ENCODE results near the gene MAST2.
"Not testable (repeated sequence)": the region's sequence is repeated elsewhere in the genome, so short reads cannot be mapped to it uniquely, and the experiment has no call there.

The MAST2 gene

DNA sequence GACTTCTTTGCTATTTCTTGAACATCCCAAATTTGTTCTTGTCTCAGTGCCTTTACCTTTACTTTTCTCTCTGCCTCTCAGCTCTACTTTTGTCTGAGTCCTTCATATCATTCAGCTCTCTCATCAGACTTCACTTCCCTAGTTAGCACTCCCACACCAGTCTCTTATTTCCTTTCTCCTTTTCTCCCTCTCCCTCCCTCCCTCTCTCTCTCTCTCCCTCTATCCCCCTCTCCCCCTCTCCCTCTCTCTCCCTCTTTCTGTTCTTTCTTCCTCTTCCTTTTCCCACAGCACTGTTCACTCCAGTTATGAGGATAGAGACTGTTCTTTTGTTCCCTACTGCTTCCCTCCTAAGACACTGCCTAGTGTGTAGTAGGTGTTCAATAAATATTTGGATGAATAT is 154.9 kb downstream of the MAST2 start:
- Histone ChIP-seq H3K27ac (no peak overlapping the region), H3K4me1 (ENCODE audit: control insufficient read depth in 1 of 2, insufficient read depth in 1 of 2, low read depth in 1 of 2, low read length in 1 of 2) (no peaks in the 10 kb centered on the region), H3K4me3 (ENCODE audit: low read depth in 1 of 2, low read length in 1 of 2) (no peak overlapping the region), H3K27me3 (no peaks in the 10 kb centered on the region), H3K9me3 (no peaks in the 10 kb centered on the region), H3K36me3 (peaks cover 10% of the 10 kb centered on the region)
- no peak for TF ChIP-seq CTCF (IDR thresholded peaks at IDR 0.05)

DNA sequence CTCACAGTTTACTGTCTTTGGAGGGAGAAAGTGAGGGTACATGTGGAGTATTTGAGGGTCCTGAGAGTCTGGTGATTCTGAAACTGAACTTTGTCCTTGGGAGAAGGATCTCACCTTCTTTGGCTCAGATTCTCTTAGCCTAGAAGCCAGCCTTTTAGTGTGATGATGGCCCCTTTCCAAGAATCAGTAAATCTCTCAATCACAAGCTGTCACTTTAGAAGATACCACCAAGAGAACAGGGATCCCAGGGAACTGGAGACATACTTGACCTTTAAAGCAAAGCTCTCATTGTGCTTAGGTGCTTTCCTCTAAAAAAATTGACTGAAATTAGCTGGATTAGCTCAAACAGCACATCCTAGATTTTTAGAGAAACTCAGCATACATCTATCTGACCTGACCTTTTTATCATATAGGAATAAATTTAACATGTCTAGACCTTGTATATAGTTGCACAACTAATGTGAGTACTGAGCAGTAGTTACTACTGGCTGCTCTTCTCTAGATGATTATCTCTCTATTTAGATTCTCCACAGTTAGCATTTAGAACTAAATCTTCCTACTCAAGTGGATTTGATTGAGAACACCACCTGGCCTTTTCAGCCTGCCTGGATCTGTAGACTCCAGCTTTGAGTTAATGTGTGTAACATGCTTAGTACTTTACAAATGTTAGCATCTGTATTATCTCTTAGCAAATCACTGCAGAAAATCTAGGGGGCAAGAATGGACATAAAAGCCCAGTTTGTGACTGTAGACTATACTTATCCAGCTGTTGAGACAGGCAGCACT is 157.7 kb downstream of the MAST2 start:
- no peak for TF ChIP-seq CTCF (IDR thresholded peaks at IDR 0.05)
- Histone ChIP-seq H3K4me3 (ENCODE audit: low read depth in 1 of 2, low read length in 1 of 2) (no peak overlapping the region), H3K9me3 (no peaks in the 10 kb centered on the region), H3K4me1 (ENCODE audit: control insufficient read depth in 1 of 2, insufficient read depth in 1 of 2, low read depth in 1 of 2, low read length in 1 of 2) (no peaks in the 10 kb centered on the region), H3K36me3 (peaks cover 10% of the 10 kb centered on the region), H3K27me3 (no peaks in the 10 kb centered on the region), H3K27ac (no peak overlapping the region)

DNA sequence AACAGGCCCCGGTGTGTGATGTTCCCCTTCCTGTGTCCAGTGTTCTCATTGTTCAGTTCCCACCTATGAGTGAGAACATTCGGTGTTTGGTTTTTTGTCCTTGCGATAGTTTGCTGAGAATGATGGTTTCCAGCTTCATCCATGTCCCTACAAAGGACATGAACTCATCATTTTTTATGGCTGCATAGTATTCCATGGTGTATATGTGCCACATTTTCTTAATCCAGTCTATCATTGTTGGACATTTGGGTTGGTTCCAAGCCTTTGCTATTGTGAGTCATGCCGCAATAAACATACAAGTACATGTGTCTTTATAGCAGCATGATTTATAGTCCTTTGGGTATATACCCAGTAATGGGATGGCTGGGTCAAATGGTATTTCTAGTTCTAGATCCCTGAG is 158.5 kb downstream of the MAST2 start:
- H3K27me3 ChIP-seq; H3K27ac ChIP-seq; H3K4me1 ChIP-seq (ENCODE audit: control insufficient read depth in 1 of 2, insufficient read depth in 1 of 2, low read depth in 1 of 2, low read length in 1 of 2); H3K4me3 ChIP-seq (ENCODE audit: low read depth in 1 of 2, low read length in 1 of 2); H3K36me3 ChIP-seq; H3K9me3 ChIP-seq: not testable (repeated sequence)

DNA sequence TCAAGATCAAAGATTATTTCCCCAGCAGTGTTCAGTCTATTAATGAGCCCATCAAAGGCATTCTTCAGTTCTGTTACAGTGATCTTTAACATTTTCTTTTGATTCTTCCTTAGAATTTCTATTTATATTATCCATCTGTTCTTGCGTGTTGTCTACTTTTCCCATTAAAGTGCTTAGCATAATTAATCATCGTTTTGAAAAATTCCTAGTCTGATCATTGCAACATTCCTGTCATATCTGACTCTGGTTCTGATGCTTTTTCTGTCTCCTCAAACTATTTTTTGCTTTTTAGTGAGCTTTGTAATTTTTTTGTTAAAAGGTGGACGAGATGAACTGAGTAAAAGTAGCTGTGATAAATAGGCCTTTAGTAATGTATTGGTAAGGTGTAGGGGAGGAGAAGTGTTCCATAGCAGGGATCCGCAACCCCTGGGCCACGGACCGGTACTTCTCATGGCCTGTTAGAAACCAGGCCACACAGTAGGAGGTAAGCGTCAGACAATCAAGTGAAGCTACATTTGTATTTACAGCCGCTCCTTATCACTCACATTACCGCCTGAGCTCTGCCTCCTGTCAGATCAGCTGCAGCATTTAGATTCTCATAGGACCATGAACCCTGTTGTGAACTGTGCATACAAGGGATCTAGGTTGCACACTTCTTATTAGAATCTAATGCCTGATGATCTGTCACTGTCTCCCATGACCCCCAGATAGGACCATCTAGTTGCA is 165.7 kb downstream of the MAST2 start:
- TF ChIP-seq CTCF (IDR thresholded peaks at IDR 0.05) = no peak
- Histone ChIP-seq H3K4me3 (ENCODE audit: low read depth in 1 of 2, low read length in 1 of 2) (no peak overlapping the region), H3K4me1 (ENCODE audit: control insufficient read depth in 1 of 2, insufficient read depth in 1 of 2, low read depth in 1 of 2, low read length in 1 of 2) (peaks cover 7 to 9% of the 10 kb centered on the region in 2 experiments), H3K36me3 (peaks cover 4% of the 10 kb centered on the region), H3K9me3 (no peaks in the 10 kb centered on the region), H3K27ac (no peak overlapping the region), H3K27me3 (no peaks in the 10 kb centered on the region)

DNA sequence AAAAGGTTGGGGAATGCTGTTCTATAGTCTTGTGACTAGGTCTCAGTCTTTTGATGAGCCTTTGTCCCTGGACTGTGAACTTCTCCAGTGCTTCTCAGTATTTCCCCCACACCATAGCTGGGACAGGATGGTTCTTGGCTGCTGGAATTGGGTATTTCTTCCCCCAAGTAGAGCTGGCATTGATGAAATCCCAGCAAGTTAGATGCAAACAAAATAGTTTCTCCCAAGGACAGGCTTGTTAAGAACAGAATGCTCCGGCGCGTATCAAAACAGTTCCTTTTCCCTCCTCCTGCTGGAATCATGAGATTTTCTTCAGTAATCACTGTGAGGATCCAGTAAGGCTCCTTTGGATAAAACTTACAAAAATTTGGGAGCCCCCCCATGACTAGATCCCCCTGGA is 166.5 kb downstream of the MAST2 start:
- H3K27me3 ChIP-seq = no peaks in the 10 kb centered on the region
- peaks cover 6% of the 10 kb centered on the region for H3K36me3 ChIP-seq
- H3K9me3 ChIP-seq = no peaks in the 10 kb centered on the region
- no peak overlapping the region for H3K27ac ChIP-seq
- peaks cover 7 to 9% of the 10 kb centered on the region in 2 experiments for H3K4me1 ChIP-seq (ENCODE audit: control insufficient read depth in 1 of 2, insufficient read depth in 1 of 2, low read depth in 1 of 2, low read length in 1 of 2)
- TF ChIP-seq CTCF (IDR thresholded peaks at IDR 0.05) = no peak
- no peak overlapping the region for H3K4me3 ChIP-seq (ENCODE audit: low read depth in 1 of 2, low read length in 1 of 2)

DNA sequence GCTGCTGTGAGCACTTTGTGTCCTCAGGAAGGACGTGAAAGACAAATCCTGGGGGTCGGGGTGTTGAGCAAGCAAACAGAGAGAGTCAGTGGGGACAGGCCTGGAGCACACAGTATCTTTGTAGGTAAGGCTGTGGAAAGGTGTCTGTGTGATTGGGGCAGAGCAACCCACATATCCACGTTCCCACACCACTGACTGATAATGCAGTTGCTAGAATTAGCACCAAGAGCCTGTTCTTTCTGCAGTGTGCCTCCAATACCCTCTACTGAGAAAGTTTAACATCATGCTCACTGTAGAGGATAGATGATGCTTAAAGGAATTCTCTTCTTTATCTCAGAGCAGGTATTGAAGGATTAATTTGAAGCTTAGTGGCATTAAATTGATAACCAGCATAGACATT is 167.9 kb downstream of the MAST2 start:
- peaks cover 7 to 9% of the 10 kb centered on the region in 2 experiments for H3K4me1 ChIP-seq (ENCODE audit: control insufficient read depth in 1 of 2, insufficient read depth in 1 of 2, low read depth in 1 of 2, low read length in 1 of 2)
- H3K9me3 ChIP-seq = no peaks in the 10 kb centered on the region
- no peaks in the 10 kb centered on the region for H3K27me3 ChIP-seq
- TF ChIP-seq CTCF (IDR thresholded peaks at IDR 0.05) = no peak
- H3K27ac ChIP-seq = no peak overlapping the region
- H3K36me3 ChIP-seq = peaks cover 8% of the 10 kb centered on the region
- H3K4me3 ChIP-seq (ENCODE audit: low read depth in 1 of 2, low read length in 1 of 2) = no peak overlapping the region

Measured in neutrophil (primary cell).